H1 (cell line): ENCODE results near the gene ARNT2. TPM values are rescaled to one million over a fixed set of nuclear protein-coding genes. Genes with fewer than 3 reads are reported as not detected.
A peak's percentile ranks its signal among the peaks of the same experiment; 100 is the strongest.

Experiments
- CTCF ChIA-PET: fragments of 300-600 bp; sonication (Branson Sonifier 250); formaldehyde crosslinking; loops from one replicate; lab custom pipeline; 2021; ENCODE audit not compliant: partially characterized antibody; lab: Charles Lee
- POLR2A ChIA-PET: fragments of 300-600 bp; sonication (Branson Sonifier 250); formaldehyde crosslinking; loops from one replicate; lab custom pipeline; 2021; ENCODE audit warnings: inconsistent platforms; ENCODE audit not compliant: partially characterized antibody; lab: Charles Lee
- DNase-seq, 2 experiments: peaks; one replicate each; pipeline versions ENCODE4 v3.0.0 to v3.0.0-alpha.2; 2010 to 2022; ENCODE audit warnings: low spot score in 2 of 2, low read depth in 1 of 2, mixed read lengths in 1 of 2
- FAIRE-seq: peaks from 2 replicates; lab custom pipeline; 2011; peaks lifted over from hg19 to GRCh38; lab: Jason Lieb, UNC
- H2AFZ ChIP-seq: 2 replicates; pipeline ENCODE4 v1.8.1; 2012; ENCODE audit warnings: low read length, inconsistent platforms
- H2AK5ac ChIP-seq: 2 replicates; pipeline ENCODE4 v1.6.1; 2013; ENCODE audit warnings: low read depth, low read length
- H2BK120ac ChIP-seq: replicated peaks from 2 replicates; pipeline ENCODE3; 2013; ENCODE audit warnings: low read depth, low read length, inconsistent platforms
- H2BK12ac ChIP-seq: 2 replicates; pipeline ENCODE4 v1.6.1; 2013; ENCODE audit warnings: low read depth, low read length
- H2BK15ac ChIP-seq: 2 replicates; pipeline ENCODE4 v1.6.1; 2013; ENCODE audit warnings: low read length
- H2BK20ac ChIP-seq: 2 replicates; pipeline ENCODE4 v1.6.1; 2013; ENCODE audit warnings: low read length
- H2BK5ac ChIP-seq: 2 replicates; pipeline ENCODE4 v1.6.1; 2013; ENCODE audit warnings: low read depth, low read length
- H3K14ac ChIP-seq: 2 replicates; pipeline ENCODE4 v1.6.1; 2013; ENCODE audit warnings: inconsistent platforms; ENCODE audit not compliant: insufficient read length
- H3K18ac ChIP-seq: 2 replicates; pipeline ENCODE4 v1.6.1; 2013; ENCODE audit warnings: low read length; ENCODE audit errors: extremely low read depth
- H3K23ac ChIP-seq: 2 replicates; pipeline ENCODE4 v1.6.1; 2013; ENCODE audit warnings: inconsistent platforms; ENCODE audit not compliant: insufficient read length
- H3K23me2 ChIP-seq: 2 replicates; pipeline ENCODE4 v1.6.1; 2013; ENCODE audit warnings: low read depth, low read length
- H3K27ac ChIP-seq: 2 replicates; pipeline ENCODE4 v1.6.1; 2011; ENCODE audit warnings: low read depth, low read length, inconsistent platforms
- H3K27me3 ChIP-seq, 4 experiments: replicated peaks in 1 of 4; 1 replicate in 1 of 4; 2 replicates in 3 of 4; pipeline versions ENCODE4 v1.6.1 to v1.8.1; 2011 to 2013; ENCODE audit warnings: low read length in 3 of 4, mild to moderate bottlenecking in 3 of 4, inconsistent platforms in 2 of 4, mixed read lengths in 2 of 4, moderate library complexity in 1 of 4; ENCODE audit not compliant: control insufficient read depth in 3 of 4, insufficient read depth in 3 of 4; ENCODE audit errors: extremely low read depth in 1 of 4
- H3K36me3 ChIP-seq, 4 experiments: 2 replicates each; pipeline versions ENCODE4 v1.6.1 to v1.8.1; 2011 to 2013; ENCODE audit warnings: mild to moderate bottlenecking in 4 of 4, low read length in 3 of 4, moderate library complexity in 2 of 4, control low read depth in 1 of 4, inconsistent platforms in 1 of 4; ENCODE audit not compliant: insufficient read depth in 4 of 4, control insufficient read depth in 2 of 4
- H3K4ac ChIP-seq: replicated peaks from 2 replicates; pipeline ENCODE3; 2013; ENCODE audit warnings: low read length, low read depth, mixed read lengths, inconsistent platforms; ENCODE audit not compliant: insufficient read length
- H3K4me1 ChIP-seq, 4 experiments: replicated peaks in 1 of 4; 1 replicate in 1 of 4; 2 replicates in 3 of 4; pipeline versions ENCODE4 v1.6.1 to v1.8.1; 2011 to 2013; ENCODE audit warnings: low read length in 3 of 4, inconsistent platforms in 2 of 4, mixed read lengths in 1 of 4; ENCODE audit not compliant: insufficient read depth in 4 of 4, control insufficient read depth in 3 of 4
- H3K4me2 ChIP-seq, 2 experiments: 2 replicates each; pipeline versions ENCODE4 v1.6.1 to v1.8.1; 2011 to 2013; ENCODE audit warnings: low read depth in 2 of 2, low read length in 2 of 2, control low read depth in 1 of 2, inconsistent platforms in 1 of 2, mild to moderate bottlenecking in 1 of 2; ENCODE audit not compliant: insufficient read depth in 1 of 2
- H3K4me3 ChIP-seq, 4 experiments: fragments of 200-600, 300-600 bp in 1 of 4; sonication (generic), shearing (Covaris generic), sonication (Bioruptor Twin) in 1 of 4; 2 replicates each; pipeline versions ENCODE4 v1.5.1 to v1.8.1; 2011 to 2016; ENCODE audit warnings: low read length in 4 of 4, low read depth in 3 of 4, control low read depth in 2 of 4, inconsistent platforms in 2 of 4, mild to moderate bottlenecking in 2 of 4, mixed read lengths in 1 of 4, moderate library complexity in 1 of 4; ENCODE audit not compliant: insufficient read depth in 2 of 4; ENCODE audit errors: extremely low read depth in 1 of 4
- H3K56ac ChIP-seq: replicated peaks from 2 replicates; pipeline ENCODE3; 2013; ENCODE audit warnings: low read depth, mild to moderate bottlenecking, mixed read lengths, low read length, inconsistent platforms; ENCODE audit not compliant: insufficient read length
- H3K79me1 ChIP-seq: 2 replicates; pipeline ENCODE4 v1.6.1; 2013; ENCODE audit warnings: low read depth, low read length, control low read depth
- H3K79me2 ChIP-seq, 2 experiments: 2 replicates each; pipeline versions ENCODE4 v1.6.1 to v1.8.1; 2012 to 2013; ENCODE audit warnings: low read length in 2 of 2, mild to moderate bottlenecking in 2 of 2, inconsistent platforms in 1 of 2; ENCODE audit not compliant: insufficient read depth in 2 of 2, control insufficient read depth in 1 of 2
- H3K9ac ChIP-seq, 4 experiments: replicated peaks in 1 of 4; 1 replicate in 1 of 4; 2 replicates in 3 of 4; pipeline versions ENCODE4 v1.6.1 to v1.8.1; 2011 to 2013; ENCODE audit warnings: low read depth in 3 of 4, low read length in 3 of 4, control low read depth in 2 of 4, mild to moderate bottlenecking in 2 of 4, moderate library complexity in 2 of 4, inconsistent platforms in 1 of 4; ENCODE audit errors: extremely low read depth in 1 of 4
- H3K9me3 ChIP-seq, 2 experiments: 2 replicates each; pipeline versions ENCODE4 v1.6.1 to v1.8.1; 2012 to 2013; ENCODE audit warnings: mild to moderate bottlenecking in 2 of 2, moderate library complexity in 2 of 2, control low read depth in 1 of 2, inconsistent platforms in 1 of 2, low read depth in 1 of 2, low read length in 1 of 2, mixed read lengths in 1 of 2; ENCODE audit not compliant: insufficient read depth in 2 of 2
- H4K20me1 ChIP-seq, 2 experiments: replicated peaks in 1 of 2; 2 replicates each; pipeline versions ENCODE3 to v1.8.1; 2011 to 2013; ENCODE audit warnings: inconsistent platforms in 2 of 2, low read length in 2 of 2, mild to moderate bottlenecking in 1 of 2; ENCODE audit not compliant: insufficient read depth in 2 of 2, control insufficient read depth in 1 of 2
- H4K5ac ChIP-seq: 2 replicates; pipeline ENCODE4 v1.6.1; 2013; ENCODE audit warnings: low read length, low read depth, mixed read lengths, inconsistent platforms; ENCODE audit not compliant: insufficient read length
- H4K8ac ChIP-seq: 2 replicates; pipeline ENCODE4 v1.8.0; 2013; ENCODE audit warnings: mild to moderate bottlenecking, moderate library complexity, low read length, inconsistent platforms; ENCODE audit not compliant: insufficient read depth; ENCODE audit errors: extremely low read depth
- H4K91ac ChIP-seq: replicated peaks from 2 replicates; pipeline ENCODE3; 2013; ENCODE audit warnings: low read length, mixed read lengths, inconsistent platforms; ENCODE audit not compliant: insufficient read length
- ASH2L ChIP-seq: fragments of 200-600, 300-600 bp; sonication (generic); IDR thresholded peaks from one replicate; pipeline ENCODE4 v1.7.1; 2017; ENCODE audit warnings: low read length
- E2F6 ChIP-seq: IDR thresholded peaks from 2 replicates; pipeline ENCODE4 v1.6.1; 2012; ENCODE audit warnings: inconsistent platforms
- JUN ChIP-seq: IDR thresholded peaks from 2 replicates; pipeline ENCODE4 v1.6.1; 2011; ENCODE audit warnings: low read depth, mild to moderate bottlenecking, improper control_type of control experiment, low read length
- KDM4A ChIP-seq: IDR thresholded peaks from one replicate; pipeline ENCODE4 v1.7.1; 2012; ENCODE audit warnings: low read depth, mild to moderate bottlenecking, moderate library complexity, low read length, inconsistent platforms; ENCODE audit not compliant: severe bottlenecking
- MAX ChIP-seq: IDR thresholded peaks from 2 replicates; pipeline ENCODE4 v1.6.1; 2012; ENCODE audit warnings: inconsistent platforms
- POLR2A ChIP-seq, 2 experiments: IDR thresholded peaks; 1 replicate in 1 of 2; 2 replicates in 1 of 2; pipeline ENCODE4 v1.6.1; 2011; ENCODE audit warnings: low read depth in 2 of 2, low read length in 2 of 2, mild to moderate bottlenecking in 2 of 2; ENCODE audit errors: control extremely low read depth in 1 of 2
- TEAD4 ChIP-seq: IDR thresholded peaks from 2 replicates; pipeline ENCODE4 v1.6.1; 2012; ENCODE audit warnings: low read depth, low read length, inconsistent platforms, mixed read lengths
- WGBS, 2 experiments: shearing (Covaris generic) in 1 of 2; methylation state at CpG; one replicate each; pipeline versions ENCODE4 v1.1.6 to v1.1.7; 2013 to 2015; ENCODE audit warnings: low lambda C conversion rate in 2 of 2, mixed read lengths in 2 of 2, inconsistent platforms in 1 of 2, low coverage in 1 of 2, missing lambda C conversion rate in 1 of 2; ENCODE audit not compliant: insufficient replicate concordance in 2 of 2, insufficient coverage in 1 of 2, insufficient read length in 1 of 2; ENCODE audit errors: extremely low coverage in 1 of 2, missing lambda C conversion rate in 1 of 2; 5-methylcytosine and 5-hydroxymethylcytosine counted together
- polyA plus RNA-seq, 7 experiments: library from polyadenylated mRNA; depleted of rRNA in 3 of 7; stranded (reverse) in 5 of 7; unstranded in 2 of 7; fragments of >200 nt in 5 of 7; fragments of 200-250 nt in 2 of 7; gene quantifications; 1 replicate in 5 of 7; 2 replicates in 1 of 7; 4 replicates in 1 of 7; pipeline versions ENCODE4 v1.2.1 to v1.2.3, GENCODE V29; 2011 to 2013; ENCODE audit warnings: missing spikeins in 2 of 7, mixed read lengths in 2 of 7
- total RNA-seq: library from RNA; stranded (reverse); fragmentation: NEBNext Ultra II Directional; extraction: Animal tissue kit (Norgen Biotek cat#: 25700); gene quantifications from 2 replicates; pipeline ENCODE4 v1.2.1, GENCODE V29; 2021

The ARNT2 gene
- total and polyA plus RNA-seq, 2 of the 8 experiments (the other 6 are each of a cell fraction or from before 2014, with no cell fraction given): 9.5 to 14.6 TPM

GRCh38 chr15:80403712-80404056, 498 bp upstream of the ARNT2 start:
- Histone ChIP-seq H4K20me1 (peaks cover 0 to 3% of the 10 kb centered on the region in 2 experiments), H2BK12ac (0 out of 2 replicates have a peak overlapping the region, but pooled peaks have one; percentile 39), H3K4me3 (peak overlapping the region; percentile 46 to 81 (median 68)), H3K79me1 (no peaks in the 10 kb centered on the region; the same call in 1 of the 2 replicates), H3K27ac (peak overlapping the region; percentile 75), H4K8ac (peak overlapping the region; percentile 95), H3K4me2 (peak overlapping the region; percentile 81 to 87), H3K23me2 (peaks cover 9% of the 10 kb centered on the region; the same call in 1 of the 2 replicates), H3K79me2 (peaks cover 0 to 6% of the 10 kb centered on the region in 2 experiments; a peak in 2 of 4 replicates), H2AK5ac (no peak overlapping the region), H2BK120ac (no peak overlapping the region), H3K9me3 (no peaks in the 10 kb centered on the region), H3K56ac (no peak overlapping the region), H3K18ac (peak overlapping the region; percentile 96), H2BK15ac (no peak overlapping the region), H2BK5ac (no peak overlapping the region; the same call in 1 of the 2 replicates), H4K91ac (peak overlapping the region; percentile 31), H3K9ac (peak overlapping the region; percentile 78 to 89 (median 84)), H3K4ac (no peak overlapping the region), H3K14ac (no peak overlapping the region), H2BK20ac (no peak overlapping the region), H3K23ac (no peak overlapping the region), H3K36me3 (no peaks in the 10 kb centered on the region), H3K4me1 (peaks cover 0 to 12% (median 5%) of the 10 kb centered on the region in 4 experiments; a peak in 6 of 7 replicates), H4K5ac (no peak overlapping the region), H3K27me3 (peaks cover 0 to 8% (median 3%) of the 10 kb centered on the region in 4 experiments; a peak in 4 of 7 replicates), H2AFZ (no peak overlapping the region)
- TF ChIP-seq TEAD4: no peak
- peak; percentile 59 for TF ChIP-seq ASH2L
- TF ChIP-seq MAX: peak; percentile 78
- TF ChIP-seq JUN: no peak
- peak; percentile 68 for TF ChIP-seq KDM4A
- peak in 1 of 2 experiments; percentile 81; a peak in 1 of 3 replicates for TF ChIP-seq POLR2A (IDR thresholded peaks at IDR 0.05; ENCODE audit: control extremely low read depth in 1 of 2, low read depth in 2 of 2, low read length in 2 of 2)
- TF ChIP-seq E2F6: peak; percentile 77
- DNase-seq (peak in 1 of 2 experiments; percentile 71), FAIRE-seq (no peak)
- 3% methylated on average over 30 of the region's 30 CpGs; no CpG with 5 or more reads in 1 of the 2 experiments for WGBS, 2 experiments
- ChIA-PET CTCF (no interaction called here), POLR2A (interaction anchor here (1.3 to 1.4 kb wide), 2 partner anchors 10 kb away, joined by 5 read pairs; no protein-coding TSS in a partner anchor)
